ENCODE results near the gene AHCTF1. TPM values are rescaled to one million over a fixed set of nuclear protein-coding genes. Genes with fewer than 3 reads are reported as not detected.

Gene AHCTF1
- total RNA-seq, 1 experiment from 2014 or later = 44.3 TPM

GRCh38 chr1:246790364-246790763, 141.4 kb downstream of the AHCTF1 start:
- no peak for DNase-seq
- H2AFZ ChIP-seq (ENCODE audit: low read length) = no peak overlapping the region
- no peaks in the 10 kb centered on the region for H3K27me3 ChIP-seq (ENCODE audit: insufficient read depth, low read length)
- Mint-ChIP-seq H3K27me3 (ENCODE audit: low read depth) (0 out of 2 replicates have a peak, but pooled peaks cover 3% of the 10 kb centered on the region), H3K36me3 (ENCODE audit: insufficient read depth in 1 of 3, low read depth in 3 of 3) (peaks cover 0 to 2% (median 0%) of the 10 kb centered on the region in 3 experiments; a peak in 1 of 7 replicates), H3K9me3 (peaks cover 3 to 4% of the 10 kb centered on the region in 2 experiments; a peak in 2 of 5 replicates), H3K4me3 (no peak overlapping the region), H3K4me1 (peaks cover 19 to 40% of the 10 kb centered on the region in 2 experiments), H3K27ac (no peak overlapping the region)
- no peak overlapping the region for H3K9ac ChIP-seq (ENCODE audit: extremely low read depth, insufficient read length, low read length)
- H4K20me1 ChIP-seq (ENCODE audit: control insufficient read depth, insufficient read depth, insufficient read length) = no peaks in the 10 kb centered on the region
- no peak overlapping the region for H2BK5ac ChIP-seq (ENCODE audit: insufficient read length, low read length)
- no peak overlapping the region for H3T11ph ChIP-seq (ENCODE audit: low read length)
- no peak overlapping the region for H2BK120ac ChIP-seq (ENCODE audit: low read depth, low read length, poor library complexity, severe bottlenecking)
- no peak overlapping the region for H4K91ac ChIP-seq (ENCODE audit: insufficient read length, low read depth, low read length)
- no peak overlapping the region for H3K4me2 ChIP-seq (ENCODE audit: insufficient read depth, insufficient read length, low read length)
- H3K23ac ChIP-seq (ENCODE audit: insufficient read length, low read depth, low read length) = no peak overlapping the region
- no peak overlapping the region for H3K18ac ChIP-seq (ENCODE audit: insufficient read length, low read depth, low read length)
- peaks cover 6% of the 10 kb centered on the region for H3K23me2 ChIP-seq (ENCODE audit: insufficient read length, low read depth, low read length, poor library complexity, severe bottlenecking)
- H2BK12ac ChIP-seq (ENCODE audit: insufficient read length, low read depth, low read length) = no peak overlapping the region
- H3K79me1 ChIP-seq (ENCODE audit: insufficient read depth, low read depth, low read length, poor library complexity, severe bottlenecking) = no peaks in the 10 kb centered on the region
- no peak overlapping the region for H3K4ac ChIP-seq (ENCODE audit: low read depth, low read length)
- no peaks in the 10 kb centered on the region for H3K9me3 ChIP-seq (ENCODE audit: control insufficient read depth, low read depth, low read length)
- H3K56ac ChIP-seq (ENCODE audit: insufficient read length, low read depth, low read length) = no peak overlapping the region
- no peak overlapping the region for H2AK5ac ChIP-seq (ENCODE audit: insufficient read length, low read length)
- H3K79me2 ChIP-seq (ENCODE audit: insufficient read depth, low read length) = no peaks in the 10 kb centered on the region
- H4K8ac ChIP-seq (replicated peaks; ENCODE audit: insufficient read length, low read depth, low read length) = no peak overlapping the region
- no peak overlapping the region for H2BK15ac ChIP-seq (ENCODE audit: low read depth, low read length)
- no peak overlapping the region for H3K27ac ChIP-seq (ENCODE audit: insufficient read length, low read depth, low read length)
- WGBS (ENCODE audit: extremely low coverage, insufficient read length, low lambda C conversion rate) = no CpG with 5 or more reads among the region's 7 CpGs
- TF ChIP-seq CTCF (conservative IDR thresholded peaks at IDR 0.05) = no peak
- H4K5ac ChIP-seq (ENCODE audit: insufficient read length, low read depth, low read length) = no peak overlapping the region
- H3K4me1 ChIP-seq (ENCODE audit: insufficient read depth, low read length) = peaks cover 13% of the 10 kb centered on the region; the same call in 1 of the 2 replicates
- H2BK20ac ChIP-seq (ENCODE audit: low read depth, low read length, poor library complexity, severe bottlenecking) = no peak overlapping the region
- no peak overlapping the region for H3K14ac ChIP-seq (ENCODE audit: insufficient read depth, low read length)

Measured in H9 (cell line).